ENCODE measurements around the gene DVL3.
A peak's percentile ranks its signal among the peaks of the same experiment; 100 is the strongest.

Gene DVL3

GRCh38 chr3:184144505-184144904 is 10.7 kb upstream of the DVL3 start:
- no peak; the same call in 1 of the 2 replicates for TF ChIP-seq GATA2 (IDR thresholded peaks at IDR 0.05; ENCODE audit: low read depth, low read length)

GRCh38 chr3:184145111-184145524 is 10.1 kb upstream of the DVL3 start:
- TF ChIP-seq GATA2 (IDR thresholded peaks at IDR 0.05; ENCODE audit: low read depth, low read length) (no peak), GATA3 (IDR thresholded peaks at IDR 0.05; ENCODE audit: low read depth, low read length) (no peak)

DNA sequence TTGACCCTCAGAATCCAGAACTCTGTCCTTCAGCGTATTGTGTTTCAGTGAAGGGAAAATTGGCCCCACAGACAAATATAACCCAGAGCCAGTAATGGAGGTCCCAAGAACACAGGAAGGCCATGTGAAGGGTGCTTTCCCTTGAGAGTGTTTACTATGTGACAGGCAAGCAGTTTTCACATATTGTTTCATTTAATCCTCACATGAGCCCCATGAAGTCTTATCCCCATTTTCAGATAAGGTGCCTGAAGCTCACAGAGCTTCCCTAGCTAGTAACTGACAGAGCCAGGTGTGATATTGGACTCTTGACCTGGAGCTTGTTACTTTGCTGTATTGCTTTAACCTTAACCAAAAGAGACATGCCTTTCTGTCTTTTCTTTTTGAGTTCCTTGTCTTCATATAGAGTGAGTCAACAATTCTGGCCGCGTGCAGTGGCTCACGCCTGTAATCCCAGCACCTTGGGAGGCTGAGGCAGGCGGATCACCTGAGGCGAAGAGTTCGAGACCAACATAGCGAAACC is 9.4 kb upstream of the DVL3 start:
- no peak for TF ChIP-seq GATA2 (IDR thresholded peaks at IDR 0.05; ENCODE audit: low read depth, low read length)
- TF ChIP-seq GATA3 (IDR thresholded peaks at IDR 0.05; ENCODE audit: low read depth, low read length) = no peak

- TF ChIP-seq GATA2 (IDR thresholded peaks at IDR 0.05; ENCODE audit: low read depth, low read length) (no peak), GATA3 (IDR thresholded peaks at IDR 0.05; ENCODE audit: low read depth, low read length) (no peak)
These were observed 7.1 kb upstream of the DVL3 start for GRCh38 chr3:184148076-184148475.

- TF ChIP-seq GATA3 (IDR thresholded peaks at IDR 0.05; ENCODE audit: low read depth, low read length) (no peak), GATA2 (IDR thresholded peaks at IDR 0.05; ENCODE audit: low read depth, low read length) (no peak)
These were observed 6.1 kb upstream of the DVL3 start for GRCh38 chr3:184149123-184149522.

DNA sequence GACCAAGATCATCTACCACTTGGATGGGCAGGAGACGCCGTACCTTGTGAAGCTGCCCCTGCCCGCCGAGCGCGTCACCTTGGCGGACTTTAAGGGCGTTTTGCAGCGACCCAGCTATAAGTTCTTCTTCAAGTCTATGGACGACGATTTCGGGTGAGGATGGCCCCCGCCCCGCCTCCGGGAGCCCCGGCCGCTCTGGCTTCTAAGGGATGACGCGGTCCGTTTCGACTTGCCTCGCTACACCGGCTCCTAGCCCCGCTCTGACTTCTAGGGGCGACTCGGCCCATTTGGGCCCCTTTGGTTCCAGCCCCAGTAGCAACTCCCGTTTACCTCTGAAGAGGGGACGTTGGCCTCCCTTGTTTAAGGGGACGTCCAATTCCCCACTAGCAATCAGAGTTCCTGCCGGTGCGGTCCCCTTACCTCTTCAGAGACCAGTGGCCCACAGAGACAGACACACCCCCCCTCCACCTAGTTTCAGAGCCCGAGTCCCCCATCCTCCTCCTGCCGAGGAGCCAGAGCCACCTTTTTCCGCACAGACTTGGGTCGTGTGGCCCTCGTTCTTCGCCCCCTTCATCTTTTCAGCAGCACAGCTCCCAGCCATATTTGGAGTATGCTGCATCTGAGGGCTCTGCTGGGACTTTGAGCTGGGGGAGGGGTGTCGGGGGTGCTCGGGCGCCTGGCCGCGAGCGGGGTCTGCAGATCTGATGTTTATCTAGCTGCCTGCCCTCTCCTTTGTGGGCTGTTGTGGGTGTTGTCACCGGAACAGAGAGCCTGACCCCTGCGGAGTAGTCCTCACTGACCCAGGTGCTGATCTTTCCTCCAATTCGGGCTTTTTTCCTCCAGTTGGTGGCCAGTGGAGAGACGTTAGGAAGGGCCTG is 706 bp downstream of the DVL3 start:
- TF ChIP-seq GATA3 (IDR thresholded peaks at IDR 0.05; ENCODE audit: low read depth, low read length) (no peak), GATA2 (IDR thresholded peaks at IDR 0.05; ENCODE audit: low read depth, low read length) (peak; percentile 79)

GRCh38 chr3:184156522-184156955 is 1.4 kb downstream of the DVL3 start:
- no peak for TF ChIP-seq GATA2 (IDR thresholded peaks at IDR 0.05; ENCODE audit: low read depth, low read length)
- TF ChIP-seq GATA3 (IDR thresholded peaks at IDR 0.05; ENCODE audit: low read depth, low read length) = no peak

GRCh38 chr3:184157206-184157605 is 2.0 kb downstream of the DVL3 start:
- no peak for TF ChIP-seq GATA2 (IDR thresholded peaks at IDR 0.05; ENCODE audit: low read depth, low read length)
- TF ChIP-seq GATA3 (IDR thresholded peaks at IDR 0.05; ENCODE audit: low read depth, low read length) = no peak

DNA sequence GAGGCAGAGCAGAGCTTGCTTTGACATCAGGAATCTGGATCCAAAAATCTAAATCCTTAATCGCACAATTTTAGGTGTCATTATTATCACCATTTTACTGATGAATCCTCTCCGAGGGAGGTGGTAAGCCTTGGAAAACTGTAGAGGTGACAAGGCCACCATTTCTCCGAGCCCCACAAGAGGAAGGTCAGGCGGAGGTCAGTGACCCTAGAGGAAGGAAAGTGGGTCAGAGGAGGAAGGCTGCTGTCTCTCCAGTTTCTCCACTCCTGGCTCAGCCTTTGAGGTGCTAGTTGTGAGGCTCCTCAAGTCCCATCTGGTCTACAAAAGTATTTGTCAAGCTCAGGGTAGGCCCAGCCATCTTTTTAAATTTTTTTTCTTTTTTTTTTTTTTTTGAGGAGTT is 3.2 kb downstream of the DVL3 start:
- TF ChIP-seq GATA3 (IDR thresholded peaks at IDR 0.05; ENCODE audit: low read depth, low read length) = no peak
- no peak for TF ChIP-seq GATA2 (IDR thresholded peaks at IDR 0.05; ENCODE audit: low read depth, low read length)

- no peak for TF ChIP-seq GATA2 (IDR thresholded peaks at IDR 0.05; ENCODE audit: low read depth, low read length)
- no peak for TF ChIP-seq GATA3 (IDR thresholded peaks at IDR 0.05; ENCODE audit: low read depth, low read length)
These were observed 5.3 kb downstream of the DVL3 start for GRCh38 chr3:184160456-184160855.

GRCh38 chr3:184164648-184165330 is 9.6 kb downstream of the DVL3 start:
- TF ChIP-seq GATA3 (IDR thresholded peaks at IDR 0.05; ENCODE audit: low read depth, low read length) (no peak), GATA2 (IDR thresholded peaks at IDR 0.05; ENCODE audit: low read depth, low read length) (no peak)

GRCh38 chr3:184165543-184165942 is 10.4 kb downstream of the DVL3 start:
- TF ChIP-seq GATA3 (IDR thresholded peaks at IDR 0.05; ENCODE audit: low read depth, low read length) (no peak), GATA2 (IDR thresholded peaks at IDR 0.05; ENCODE audit: low read depth, low read length) (no peak)

- no peak for TF ChIP-seq GATA2 (IDR thresholded peaks at IDR 0.05; ENCODE audit: low read depth, low read length)
- TF ChIP-seq GATA3 (IDR thresholded peaks at IDR 0.05; ENCODE audit: low read depth, low read length) = no peak
These were observed 11.5 kb downstream of the DVL3 start for GRCh38 chr3:184166671-184167070.

GRCh38 chr3:184167786-184168185 is 12.6 kb downstream of the DVL3 start:
- no peak for TF ChIP-seq GATA2 (IDR thresholded peaks at IDR 0.05; ENCODE audit: low read depth, low read length)
- TF ChIP-seq GATA3 (IDR thresholded peaks at IDR 0.05; ENCODE audit: low read depth, low read length) = no peak

All from SH-SY5Y (cell line).